Panc1 (cell line): Measurements from ENCODE around the gene LRRC56. TPM values are rescaled to one million over a fixed set of nuclear protein-coding genes. Genes with fewer than 3 reads are reported as not detected.
"Not testable (repeated sequence)": the region's sequence is repeated elsewhere in the genome, so short reads cannot be mapped to it uniquely, and the experiment has no call there.

Source experiments
- ATAC-seq: fragments of 200-7000 bp; cut with Tn5 transposase; 2 replicates; pipeline ENCODE4 v1.9.1; 2020; ENCODE audit warnings: mild to moderate bottlenecking, moderate library complexity
- BruUV-seq: library from RNA; stranded (reverse); fragments of 400-500 nt; replicated peaks from 2 replicates; lab custom pipeline; 2021; lab: Mats Ljungman, UMichigan
- CTCF ChIA-PET: fragments of 300-600 bp; sonication (Branson Sonifier 250); formaldehyde crosslinking; loops from one replicate; lab custom pipeline; 2022; ENCODE audit warnings: antibody characterized with exemption; lab: Charles Lee
- POLR2A ChIA-PET: fragments of 300-600 bp; sonication (Branson Sonifier 250); formaldehyde crosslinking; loops from one replicate; lab custom pipeline; 2022; ENCODE audit warnings: antibody characterized with exemption; lab: Charles Lee
- DNase-seq: peaks from one replicate; pipeline ENCODE4 v3.0.0-alpha.2; 2010; ENCODE audit warnings: low read depth, low spot score
- H3K27ac ChIP-seq: 2 replicates; pipeline ENCODE4 v1.5.1; 2011; ENCODE audit warnings: mild to moderate bottlenecking, low read length, inconsistent platforms
- H3K27me3 ChIP-seq: fragments of 200-500 bp; sonication (Bioruptor generic); 2 replicates; pipeline ENCODE4 v1.6.0; 2014; ENCODE audit warnings: low read length, inconsistent platforms; ENCODE audit not compliant: control insufficient read depth, insufficient read depth
- H3K36me3 ChIP-seq: fragments of 200-500 bp; sonication (Bioruptor generic); 2 replicates; pipeline ENCODE4 v1.5.1; 2014; ENCODE audit warnings: inconsistent platforms, mild to moderate bottlenecking, low read length, moderate library complexity; ENCODE audit not compliant: control insufficient read depth, insufficient read depth
- H3K4me1 ChIP-seq: 2 replicates; pipeline ENCODE4 v1.5.1; 2011; ENCODE audit warnings: inconsistent platforms, mild to moderate bottlenecking, low read length, moderate library complexity; ENCODE audit not compliant: control insufficient read depth, insufficient read depth
- H3K4me3 ChIP-seq, 2 experiments: 2 replicates each; pipeline ENCODE4 v1.5.1; 2011 to 2012; ENCODE audit warnings: low read depth in 2 of 2, low read length in 2 of 2, mild to moderate bottlenecking in 2 of 2, inconsistent platforms in 1 of 2, moderate library complexity in 1 of 2
- H3K9me3 ChIP-seq: fragments of 200-500 bp; sonication (Bioruptor generic); 2 replicates; pipeline ENCODE4 v1.5.1; 2014; ENCODE audit warnings: low read depth, mild to moderate bottlenecking, inconsistent platforms, low read length, moderate library complexity; ENCODE audit not compliant: control insufficient read depth, insufficient read depth
- CTCF ChIP-seq: fragments of 450-650 bp; IDR thresholded peaks from 2 replicates; pipeline ENCODE4 v1.5.1; 2017; ENCODE audit warnings: mild to moderate bottlenecking
- POLR2AphosphoS5 ChIP-seq: IDR thresholded peaks from 2 replicates; pipeline ENCODE4 v1.6.1; 2012; ENCODE audit warnings: mild to moderate bottlenecking, low read depth, low read length, moderate library complexity
- REST ChIP-seq, 2 experiments: IDR thresholded peaks; 2 replicates each; pipeline ENCODE4 v1.6.1; 2011 to 2012; ENCODE audit warnings: low read depth in 2 of 2, control low read depth in 1 of 2, low read length in 1 of 2, mild to moderate bottlenecking in 1 of 2, moderate library complexity in 1 of 2; ENCODE audit not compliant: insufficient read depth in 1 of 2
- SIN3A ChIP-seq: IDR thresholded peaks from 2 replicates; pipeline ENCODE4 v1.6.1; 2012; ENCODE audit warnings: low read depth, mild to moderate bottlenecking, low read length, moderate library complexity, borderline replicate concordance; ENCODE audit not compliant: insufficient read depth
- TCF7L2 ChIP-seq: IDR thresholded peaks from 2 replicates; pipeline ENCODE4 v1.6.1; 2011; ENCODE audit warnings: mild to moderate bottlenecking, low read depth, low read length, inconsistent platforms
- in situ Hi-C: cut with HindIII; loops from 2 replicates; pipeline ENCODE4 v1.10.0; 2016; ENCODE audit warnings: low sequenced_read_pairs, low pct_unique_long_range_greater_than_20kb
- intact Hi-C: fragments of 100-400 bp; cut with micrococcal nuclease; formaldehyde crosslinking; loops from one replicate; pipeline ENCODE4 v1.10.0; 2022; ENCODE audit not compliant: unreplicated experiment
- total RNA-seq: library from RNA; stranded (reverse); gene quantifications from one replicate; pipeline ENCODE4 v1.2.1, GENCODE V29; 2021; ENCODE audit not compliant: unreplicated experiment

LRRC56 gene
- total RNA-seq, 1 experiment from 2014 or later: 9.8 TPM

- TF ChIP-seq CTCF (no peak), REST (IDR thresholded peaks at IDR 0.05; ENCODE audit: insufficient read depth in 1 of 2, low read depth in 2 of 2, low read length in 1 of 2) (no peak), TCF7L2 (no peak), POLR2AphosphoS5 (no peak), SIN3A (no peak)
- intact Hi-C loops: loop anchor here (5.0 kb wide), 1 partner anchor 63 kb away; the partner anchor contains the start of gene PTDSS2
- H3K36me3 ChIP-seq: no peaks in the 10 kb centered on the region; the same call in 1 of the 2 replicates
- H3K27ac ChIP-seq: no peak overlapping the region
- ChIA-PET CTCF (no interaction called here), POLR2A (no interaction called here)
- peaks cover 3% of the 10 kb centered on the region; the same call in 1 of the 2 replicates for H3K9me3 ChIP-seq
- in situ Hi-C loops: no loop called here
- no TSS peak for BruUV-seq
- H3K27me3 ChIP-seq: no peaks in the 10 kb centered on the region
- no peak overlapping the region for H3K4me3 ChIP-seq
- DNase-seq: no peak
- H3K4me1 ChIP-seq: peaks cover 6% of the 10 kb centered on the region; the same call in 1 of the 2 replicates
- ATAC-seq: no peak
These were observed 22.2 kb upstream of the LRRC56 start for GRCh38 chr11:515131-515530.

- in situ Hi-C loops: no loop called here
- TF ChIP-seq POLR2AphosphoS5 (no peak), CTCF (no peak)
- ChIA-PET POLR2A (no interaction called here), CTCF (interaction anchor here (0.6 kb wide), 1 partner anchor 112 kb away, joined by 3 read pairs; no protein-coding TSS in a partner anchor)
- Histone ChIP-seq H3K27me3 (no peaks in the 10 kb centered on the region), H3K9me3 (peaks cover 3% of the 10 kb centered on the region; the same call in 1 of the 2 replicates), H3K27ac (no peak overlapping the region), H3K36me3 (no peaks in the 10 kb centered on the region), H3K4me1 (peaks cover 6% of the 10 kb centered on the region; the same call in 1 of the 2 replicates), H3K4me3 (no peak overlapping the region)
- DNase-seq: no peak
- no peak for ATAC-seq
- intact Hi-C loops: loop anchor here (5.0 kb wide), 1 partner anchor 64 kb away; the partner anchor contains the start of gene PTDSS2
- BruUV-seq: no TSS peak
These were observed 20.9 kb upstream of the LRRC56 start for GRCh38 chr11:516400-516799.

GRCh38 chr11:516918-517685 lies 20.2 kb upstream of the LRRC56 start:
- H3K27me3 ChIP-seq, POLR2A ChIA-PET, in situ Hi-C loops, BruUV-seq, DNase-seq, H3K27ac ChIP-seq, H3K36me3 ChIP-seq, H3K9me3 ChIP-seq, H3K4me3 ChIP-seq, ATAC-seq, H3K4me1 ChIP-seq: not testable (repeated sequence)
- CTCF ChIA-PET: interaction anchor here (0.6 kb wide), 1 partner anchor 113 kb away, joined by 3 read pairs; no protein-coding TSS in a partner anchor
- intact Hi-C loops: loop anchor here (5.0 kb wide), 1 partner anchor 65 kb away; the partner anchor contains the start of gene PTDSS2
